Thoracic aorta (tissue), 2 donors: ENCODE data around the gene CCDC82. TPM values are rescaled to one million over a fixed set of nuclear protein-coding genes. Genes with fewer than 3 reads are reported as not detected.

Source experiments
- ATAC-seq: fragments of 150-250 bp; one replicate; pipeline ENCODE4 v1.8.0; 2017; ENCODE audit warnings: low read depth; ENCODE audit not compliant: insufficient number of reproducible peaks, low FRiP score
- DNase-seq: peaks from one replicate; pipeline ENCODE4 v3.0.0-alpha.2; 2020; ENCODE audit warnings: low spot score
- H3K27ac ChIP-seq, 2 donors: fragments of 200-600 bp; sonication (generic); 1 replicate in 1 of 2; 2 replicates in 1 of 2; pipeline ENCODE4 v1.5.1; 2016; ENCODE audit warnings: mild to moderate bottlenecking in 2 of 2, moderate library complexity in 2 of 2
- H3K27me3 ChIP-seq: fragments of 200-600 bp; sonication (generic); replicated peaks from 2 replicates; pipeline ENCODE4 v1.6.0; 2016; ENCODE audit warnings: mild to moderate bottlenecking; ENCODE audit not compliant: insufficient read depth
- H3K36me3 ChIP-seq: fragments of 200-600 bp; sonication (generic); one replicate; pipeline ENCODE4 v1.5.1; 2016
- H3K4me1 ChIP-seq, 2 donors: fragments of 200-600 bp; sonication (generic); 1 replicate in 1 of 2; 2 replicates in 1 of 2; pipeline versions ENCODE4 v1.5.1 to v1.6.0; 2016; ENCODE audit warnings: low read depth in 2 of 2, mild to moderate bottlenecking in 1 of 2; ENCODE audit not compliant: control insufficient read depth in 1 of 2
- H3K4me3 ChIP-seq: fragments of 200-600 bp; sonication (generic); 2 replicates; pipeline ENCODE4 v1.5.1; 2016; ENCODE audit warnings: mild to moderate bottlenecking
- H3K9me3 ChIP-seq: fragments of 200-600 bp; sonication (generic); 2 replicates; pipeline ENCODE4 v1.5.1; 2016
- CTCF ChIP-seq: fragments of 200-600 bp; sonication (generic); IDR thresholded peaks from one replicate; pipeline ENCODE4 v1.5.1; 2019; ENCODE audit warnings: antibody characterized with exemption
- total RNA-seq, 2 donors: library from RNA; depleted of rRNA; stranded (reverse); fragments of >200 nt; gene quantifications; one replicate each; pipeline versions ENCODE4 v1.1.0 to v1.2.3, GENCODE V29; 2016

Gene CCDC82
- total RNA-seq, 2 donors from 2014 or later, result 28.8 to 34.2 TPM

DNA sequence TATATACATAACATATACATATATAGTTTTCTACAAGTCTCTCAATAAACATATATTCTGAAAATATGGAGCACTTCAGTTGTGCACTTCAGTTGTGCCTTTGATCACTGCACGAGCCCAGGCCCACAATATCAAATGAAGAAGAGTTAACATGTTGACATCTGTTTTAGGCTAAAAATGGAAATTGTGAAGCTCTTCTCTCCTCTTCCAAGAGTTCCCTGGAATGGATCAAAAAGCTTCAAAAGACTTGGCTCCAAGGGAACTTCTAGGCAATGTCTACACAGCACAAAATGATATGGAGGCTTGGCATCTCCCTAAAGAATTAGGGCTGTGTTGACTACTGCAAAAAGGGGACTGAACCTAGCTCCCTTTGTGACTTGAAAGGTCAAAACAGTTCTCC, 83.6 kb downstream of the CCDC82 start:
- H3K4me1 ChIP-seq, result peaks cover 51 to 62% of the 10 kb centered on the region in 2 donors
- H3K9me3 ChIP-seq, result no peaks in the 10 kb centered on the region
- H3K27me3 ChIP-seq, result no peaks in the 10 kb centered on the region
- no peaks in the 10 kb centered on the region for H3K36me3 ChIP-seq
- peak overlapping the region; percentile 78 to 93 for H3K27ac ChIP-seq
- H3K4me3 ChIP-seq, result no peak overlapping the region
- ATAC-seq (no peak), DNase-seq (no peak)
- TF ChIP-seq CTCF, result no peak

GRCh38 chr11:96303980-96304379, 85.7 kb downstream of the CCDC82 start:
- peak overlapping the region; percentile 25 to 79 for H3K27ac ChIP-seq
- no peak for DNase-seq
- no peak for TF ChIP-seq CTCF
- H3K4me3 ChIP-seq, result no peak overlapping the region
- ATAC-seq, result no peak
- H3K4me1 ChIP-seq, result peaks cover 55 to 66% of the 10 kb centered on the region in 2 donors
- H3K36me3 ChIP-seq, result no peaks in the 10 kb centered on the region
- no peaks in the 10 kb centered on the region for H3K27me3 ChIP-seq
- H3K9me3 ChIP-seq, result no peaks in the 10 kb centered on the region

DNA sequence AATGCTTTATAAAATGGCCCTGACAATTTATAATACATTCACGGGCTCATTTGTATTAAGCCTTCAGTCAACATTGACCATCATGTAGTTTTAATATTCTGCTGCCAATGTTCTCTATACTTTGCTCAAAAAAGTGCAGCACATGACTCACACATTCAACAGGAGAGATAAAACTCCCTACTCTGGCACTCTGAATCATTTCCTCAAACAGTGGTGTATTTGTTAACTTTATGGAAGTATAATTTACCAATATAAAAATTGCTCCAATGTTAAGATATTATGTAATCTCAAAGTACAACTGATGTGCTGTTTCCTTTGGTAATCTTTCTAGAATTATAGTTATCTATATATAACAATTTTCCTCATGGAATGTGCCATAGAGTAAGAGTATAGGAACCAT, 86.6 kb downstream of the CCDC82 start:
- Histone ChIP-seq H3K4me3 (no peak overlapping the region), H3K27ac (peak overlapping the region; percentile 25 to 79), H3K4me1 (peaks cover 51 to 57% of the 10 kb centered on the region in 2 donors), H3K9me3 (no peaks in the 10 kb centered on the region), H3K36me3 (no peaks in the 10 kb centered on the region), H3K27me3 (no peaks in the 10 kb centered on the region)
- no peak for TF ChIP-seq CTCF
- no peak for DNase-seq
- peak; percentile 56 for ATAC-seq

Other genes starting within 250 kb of the CCDC82 start
- 10 to 100 TPM; 23.4 to 29.6 TPM for gene MAML2, start 46.7 kb downstream of the CCDC82 start, total RNA-seq
- gene JRKL, start 101 bp upstream of the CCDC82 start, total RNA-seq, result 1 to 10 TPM; 5.4 to 8.5 TPM